Trophoblast cell (in vitro differentiated cells and primary cell): Measurements from ENCODE around the gene TMEM42.

Experiments
- DNase-seq, 2 donors: peaks; one replicate each; pipeline ENCODE4 v3.0.0-alpha.2; 2016
- H2AFZ ChIP-seq: 2 replicates; pipeline ENCODE4 v1.6.1; 2013; ENCODE audit warnings: low read length, moderate library complexity, mild to moderate bottlenecking; ENCODE audit not compliant: insufficient read depth, poor library complexity
- H2AK5ac ChIP-seq: 2 replicates; pipeline ENCODE4 v1.6.1; 2013; ENCODE audit warnings: mild to moderate bottlenecking, low read length
- H2BK120ac ChIP-seq: 2 replicates; pipeline ENCODE4 v1.6.1; 2013; ENCODE audit warnings: low read length, mild to moderate bottlenecking, moderate library complexity; ENCODE audit not compliant: insufficient read depth, poor library complexity
- H2BK12ac ChIP-seq: 2 replicates; pipeline ENCODE4 v1.6.1; 2013; ENCODE audit warnings: mild to moderate bottlenecking, low read length, moderate library complexity
- H2BK5ac ChIP-seq: 2 replicates; pipeline ENCODE4 v1.6.1; 2013; ENCODE audit warnings: low read length, low read depth, moderate library complexity, mild to moderate bottlenecking; ENCODE audit not compliant: poor library complexity
- H3K14ac ChIP-seq: 2 replicates; pipeline ENCODE4 v1.6.1; 2013; ENCODE audit warnings: mild to moderate bottlenecking, low read length
- H3K18ac ChIP-seq: 2 replicates; pipeline ENCODE4 v1.6.1; 2013; ENCODE audit warnings: mild to moderate bottlenecking, low read length
- H3K23ac ChIP-seq: 2 replicates; pipeline ENCODE4 v1.6.1; 2013; ENCODE audit warnings: low read length
- H3K27ac ChIP-seq: 2 replicates; pipeline ENCODE4 v1.5.1; 2013; ENCODE audit warnings: low read depth, mild to moderate bottlenecking, inconsistent platforms, low read length, moderate library complexity
- H3K27me3 ChIP-seq: 2 replicates; pipeline ENCODE4 v1.6.1; 2013; ENCODE audit warnings: inconsistent platforms, mild to moderate bottlenecking, low read length, moderate library complexity; ENCODE audit not compliant: insufficient read depth
- H3K36me3 ChIP-seq, 2 experiments: 1 replicate in 1 of 2; 2 replicates in 1 of 2; pipeline ENCODE4 v1.6.1; 2013; ENCODE audit warnings: low read length in 2 of 2, mild to moderate bottlenecking in 2 of 2, moderate library complexity in 1 of 2; ENCODE audit not compliant: insufficient read depth in 2 of 2, control insufficient read depth in 1 of 2
- H3K4ac ChIP-seq: 2 replicates; pipeline ENCODE4 v1.6.1; 2013; ENCODE audit warnings: low read depth, mild to moderate bottlenecking, low read length, moderate library complexity
- H3K4me1 ChIP-seq, 2 experiments: 1 replicate in 1 of 2; 2 replicates in 1 of 2; pipeline ENCODE4 v1.6.1; 2013; ENCODE audit warnings: low read length in 2 of 2, mild to moderate bottlenecking in 2 of 2, moderate library complexity in 1 of 2; ENCODE audit not compliant: insufficient read depth in 2 of 2, control insufficient read depth in 1 of 2
- H3K4me2 ChIP-seq: 2 replicates; pipeline ENCODE4 v1.6.1; 2013; ENCODE audit warnings: inconsistent platforms, mild to moderate bottlenecking, low read length, moderate library complexity
- H3K4me3 ChIP-seq: 2 replicates; pipeline ENCODE4 v1.5.1; 2013; ENCODE audit warnings: mild to moderate bottlenecking, low read depth, low read length, inconsistent platforms
- H3K79me1 ChIP-seq: one replicate; pipeline ENCODE4 v1.6.1; 2013; ENCODE audit warnings: low read length
- H3K79me2 ChIP-seq: 2 replicates; pipeline ENCODE4 v1.6.1; 2013; ENCODE audit warnings: low read length, mild to moderate bottlenecking; ENCODE audit not compliant: control insufficient read depth, insufficient read depth, poor library complexity
- H3K9ac ChIP-seq: 2 replicates; pipeline ENCODE4 v1.6.1; 2013; ENCODE audit warnings: mild to moderate bottlenecking, low read length
- H3K9me3 ChIP-seq: 2 replicates; pipeline ENCODE4 v1.6.1; 2013; ENCODE audit warnings: low read depth, mild to moderate bottlenecking, control low read depth, inconsistent platforms, low read length; ENCODE audit not compliant: insufficient read depth
- H4K12ac ChIP-seq: 2 replicates; pipeline ENCODE4 v1.6.1; 2013; ENCODE audit warnings: low read depth, mild to moderate bottlenecking, low read length, moderate library complexity
- H4K8ac ChIP-seq: 2 replicates; pipeline ENCODE4 v1.6.1; 2013; ENCODE audit warnings: low read depth, mild to moderate bottlenecking, low read length, moderate library complexity
- H4K91ac ChIP-seq: one replicate; pipeline ENCODE4 v1.6.1; 2013; ENCODE audit warnings: low read depth, mild to moderate bottlenecking, low read length, moderate library complexity
- WGBS: extraction: QIAGEN DNeasy Blood & Tissue Kit; methylation state at CpG from one replicate; pipeline ENCODE4 v1.1.7; 2013; ENCODE audit warnings: missing lambda C conversion rate; ENCODE audit not compliant: insufficient read length, insufficient coverage; ENCODE audit errors: extremely low coverage; 5-methylcytosine and 5-hydroxymethylcytosine counted together

The TMEM42 gene

DNA sequence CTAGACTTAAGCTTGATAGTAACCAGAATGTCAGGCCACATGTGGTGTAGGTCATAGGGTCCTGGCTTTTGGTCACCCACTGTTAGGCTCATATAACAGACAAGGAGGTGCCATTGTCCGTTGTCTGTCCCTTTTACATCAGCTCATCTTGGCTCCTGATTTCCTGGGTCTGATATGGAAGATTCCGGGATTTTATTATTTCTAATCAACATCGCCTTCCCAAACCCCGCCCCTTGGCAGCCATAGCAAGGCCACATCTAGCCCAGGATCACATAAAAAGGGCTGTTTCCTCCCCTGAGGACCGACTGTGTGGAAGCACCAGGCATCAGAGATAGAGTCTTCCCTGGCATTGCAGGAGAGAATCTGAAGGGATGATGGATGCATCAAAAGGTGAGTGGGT lies 12.6 kb downstream of the TMEM42 start, which contains the start of gene TGM4:
Gene TGM4, plus strand, starts transcription at position 301 of the 400 bp plus-strand sequence. Its CDS starts 71 bp downstream, at position 372.
- WGBS, result no CpG with 5 or more reads among the region's 5 CpGs
- Histone ChIP-seq H3K4me2 (no peak within 1 kb of the TSS), H3K23ac (no peak within 1 kb of the TSS), H4K12ac (no peak within 1 kb of the TSS), H3K27me3 (no peaks in the 10 kb centered on the region), H3K79me2 (no peaks in the 10 kb centered on the region), H3K9me3 (peaks cover 2% of the 10 kb centered on the region), H3K36me3 (no peaks in the 10 kb centered on the region), H4K91ac (no peak within 1 kb of the TSS), H2BK12ac (no peak within 1 kb of the TSS), H3K27ac (no peak within 1 kb of the TSS), H4K8ac (no peak within 1 kb of the TSS), H3K9ac (no peak within 1 kb of the TSS), H3K79me1 (no peaks in the 10 kb centered on the region), H3K14ac (no peak within 1 kb of the TSS), H3K4me1 (peaks cover 0 to 4% of the 10 kb centered on the region in 2 experiments), H3K4me3 (no peak within 1 kb of the TSS), H2BK120ac (no peak within 1 kb of the TSS), H3K4ac (no peak within 1 kb of the TSS), H2AFZ (no peak within 1 kb of the TSS), H2AK5ac (no peak within 1 kb of the TSS), H2BK5ac (no peak within 1 kb of the TSS), H3K18ac (no peak within 1 kb of the TSS)
- no peak for DNase-seq

DNA sequence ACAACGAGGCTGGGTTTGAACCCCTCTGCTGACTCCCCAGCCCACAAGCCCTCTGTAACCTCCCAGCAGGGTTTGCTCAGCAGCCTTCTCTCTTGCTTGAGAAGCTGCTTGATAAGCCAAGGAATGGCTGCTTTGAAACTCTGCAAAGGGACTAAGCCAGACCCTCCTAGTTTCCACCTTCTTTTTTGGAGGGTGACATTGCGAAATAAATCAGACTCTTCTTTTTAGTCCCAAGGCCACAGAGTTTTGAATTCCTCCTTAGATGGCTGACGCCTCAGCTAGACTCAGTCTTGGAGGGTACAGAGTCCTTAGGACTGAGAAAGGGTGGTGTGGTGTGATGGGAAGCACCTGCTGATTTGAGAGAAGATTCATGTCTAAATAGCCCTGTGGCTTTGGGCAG lies 13.9 kb downstream of the TMEM42 start:
- H4K91ac ChIP-seq, result no peak overlapping the region
- no peak overlapping the region for H3K9ac ChIP-seq
- no peaks in the 10 kb centered on the region for H3K79me2 ChIP-seq
- DNase-seq, result no peak
- no peak overlapping the region for H3K18ac ChIP-seq
- H3K27ac ChIP-seq, result no peak overlapping the region
- no CpG with 5 or more reads among the region's 3 CpGs for WGBS
- H2BK120ac ChIP-seq, result no peak overlapping the region
- no peaks in the 10 kb centered on the region for H3K36me3 ChIP-seq
- H2BK5ac ChIP-seq, result no peak overlapping the region
- H2AK5ac ChIP-seq, result no peak overlapping the region
- no peak overlapping the region for H3K4me2 ChIP-seq
- no peak overlapping the region for H3K4me3 ChIP-seq
- H4K8ac ChIP-seq, result no peak overlapping the region
- H3K23ac ChIP-seq, result no peak overlapping the region
- no peaks in the 10 kb centered on the region for H3K27me3 ChIP-seq
- no peak overlapping the region for H3K14ac ChIP-seq
- H3K79me1 ChIP-seq, result no peaks in the 10 kb centered on the region
- H3K4ac ChIP-seq, result no peak overlapping the region
- peaks cover 2% of the 10 kb centered on the region for H3K9me3 ChIP-seq
- H2BK12ac ChIP-seq, result no peak overlapping the region
- no peaks in the 10 kb centered on the region for H3K4me1 ChIP-seq
- H4K12ac ChIP-seq, result no peak overlapping the region
- H2AFZ ChIP-seq, result no peak overlapping the region

DNA sequence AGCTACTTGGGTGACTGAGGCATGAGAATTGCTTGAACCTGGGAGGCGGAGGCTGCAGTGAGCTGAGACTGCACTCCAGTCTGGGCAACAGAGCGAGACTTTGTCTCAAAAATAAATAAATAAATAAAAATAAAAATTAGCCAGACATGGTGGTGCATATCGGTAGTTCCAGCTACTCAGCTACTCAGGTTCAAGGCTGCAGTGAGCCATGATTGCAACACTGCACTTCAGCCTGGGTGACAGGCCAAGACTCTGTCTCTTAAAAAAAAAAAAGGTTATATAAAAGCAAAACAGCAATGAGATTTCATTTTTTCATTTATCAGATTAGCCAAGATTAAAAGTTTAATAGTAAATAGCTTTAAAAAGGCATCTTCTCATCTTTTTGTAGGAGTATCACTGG lies 15.6 kb downstream of the TMEM42 start:
- no peak overlapping the region for H3K4me2 ChIP-seq
- no peak overlapping the region for H3K9ac ChIP-seq
- H2BK5ac ChIP-seq, result no peak overlapping the region
- no peaks in the 10 kb centered on the region for H3K36me3 ChIP-seq
- H4K91ac ChIP-seq, result no peak overlapping the region
- H3K23ac ChIP-seq, result no peak overlapping the region
- no peaks in the 10 kb centered on the region for H3K27me3 ChIP-seq
- peaks cover 0 to 3% of the 10 kb centered on the region in 2 experiments for H3K4me1 ChIP-seq
- no CpG with 5 or more reads among the region's 3 CpGs for WGBS
- no peak overlapping the region for H3K18ac ChIP-seq
- no peak overlapping the region for H2BK120ac ChIP-seq
- no peak overlapping the region for H2BK12ac ChIP-seq
- no peak overlapping the region for H4K12ac ChIP-seq
- DNase-seq, result no peak
- H3K4ac ChIP-seq, result no peak overlapping the region
- H3K79me2 ChIP-seq, result no peaks in the 10 kb centered on the region
- no peaks in the 10 kb centered on the region for H3K79me1 ChIP-seq
- no peak overlapping the region for H4K8ac ChIP-seq
- no peak overlapping the region for H3K27ac ChIP-seq
- no peak overlapping the region for H2AFZ ChIP-seq
- H3K14ac ChIP-seq, result no peak overlapping the region
- peaks cover 2% of the 10 kb centered on the region for H3K9me3 ChIP-seq
- H3K4me3 ChIP-seq, result no peak overlapping the region
- no peak overlapping the region for H2AK5ac ChIP-seq

DNA sequence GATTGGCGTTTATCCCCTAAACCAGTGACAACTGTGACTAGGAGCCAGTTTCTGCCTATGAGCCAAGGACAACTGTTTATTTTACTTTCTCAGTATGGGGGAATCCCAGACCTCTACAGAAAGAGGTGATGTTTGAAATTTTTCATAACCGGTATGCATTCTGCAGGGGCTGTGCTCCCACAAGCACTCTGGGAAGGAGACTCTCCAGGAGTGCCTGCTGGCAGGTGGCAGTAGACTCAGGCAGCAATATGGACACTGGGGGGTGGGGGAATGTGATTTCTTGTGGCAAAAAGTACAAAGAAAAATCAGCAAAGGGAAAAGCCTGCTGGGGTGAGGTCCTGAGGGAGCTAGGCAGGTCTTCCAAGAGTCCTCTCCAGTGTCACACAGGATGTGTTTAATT lies 18.6 kb downstream of the TMEM42 start:
- H3K79me2 ChIP-seq, result no peaks in the 10 kb centered on the region
- no peak overlapping the region for H4K8ac ChIP-seq
- WGBS, result no CpG with 5 or more reads among the region's 2 CpGs
- H3K9me3 ChIP-seq, result peaks cover 3% of the 10 kb centered on the region
- no peak overlapping the region for H3K18ac ChIP-seq
- no peak overlapping the region for H3K4me3 ChIP-seq
- H2BK12ac ChIP-seq, result no peak overlapping the region
- no peak overlapping the region for H2BK120ac ChIP-seq
- H3K4me1 ChIP-seq, result peaks cover 15 to 16% of the 10 kb centered on the region in 2 experiments
- no peak overlapping the region for H2BK5ac ChIP-seq
- H3K14ac ChIP-seq, result no peak overlapping the region
- no peak for DNase-seq
- H3K27ac ChIP-seq, result no peak overlapping the region
- H3K36me3 ChIP-seq, result no peaks in the 10 kb centered on the region
- no peak overlapping the region for H3K4me2 ChIP-seq
- H3K9ac ChIP-seq, result no peak overlapping the region
- H3K4ac ChIP-seq, result no peak overlapping the region
- H2AK5ac ChIP-seq, result no peak overlapping the region
- H3K79me1 ChIP-seq, result peaks cover 5% of the 10 kb centered on the region
- H3K27me3 ChIP-seq, result no peaks in the 10 kb centered on the region
- H4K12ac ChIP-seq, result no peak overlapping the region
- no peak overlapping the region for H4K91ac ChIP-seq
- no peak overlapping the region for H3K23ac ChIP-seq
- no peak overlapping the region for H2AFZ ChIP-seq
